Embryonic facial prominence (tissue), 1 donor: ENCODE data around the gene GPR160.
"Not testable (repeated sequence)": the region's sequence is repeated elsewhere in the genome, so short reads cannot be mapped to it uniquely, and the experiment has no call there.

Source experiments
- DNase-seq: peaks from one replicate; pipeline ENCODE4 v3.0.0-alpha.2; 2016; ENCODE audit errors: extremely low spot score

GPR160 gene

DNA sequence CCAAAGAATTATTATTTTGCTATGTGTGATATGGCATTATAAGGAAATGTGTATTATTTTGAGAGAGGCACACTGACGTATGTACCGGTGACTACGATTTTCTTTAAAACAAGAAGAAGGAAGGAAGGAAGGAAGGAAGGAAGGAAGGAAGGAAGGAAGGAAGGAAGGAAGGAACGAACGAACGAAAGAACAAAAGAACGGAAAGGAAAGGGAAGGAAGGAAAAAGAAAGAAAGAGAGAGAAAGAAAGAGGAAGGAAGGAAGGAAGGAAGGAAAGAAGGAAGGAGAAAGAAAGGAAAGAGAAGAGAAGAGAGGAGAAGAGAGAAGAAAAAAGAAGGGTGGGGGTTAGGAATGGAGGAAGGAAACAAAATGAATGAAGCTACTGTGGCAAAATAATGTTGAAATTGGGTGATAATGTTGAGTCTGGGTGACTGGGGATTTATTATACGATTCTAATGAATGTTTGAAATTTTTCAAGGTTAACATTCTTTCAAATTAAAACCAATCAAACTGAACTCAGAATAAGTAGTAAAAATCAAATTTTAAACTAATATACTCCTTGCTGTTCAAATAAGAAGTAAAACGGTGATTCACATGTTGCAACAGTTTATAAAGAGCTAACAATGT, 73.5 kb downstream of the GPR160 start:
- no peak for DNase-seq

DNA sequence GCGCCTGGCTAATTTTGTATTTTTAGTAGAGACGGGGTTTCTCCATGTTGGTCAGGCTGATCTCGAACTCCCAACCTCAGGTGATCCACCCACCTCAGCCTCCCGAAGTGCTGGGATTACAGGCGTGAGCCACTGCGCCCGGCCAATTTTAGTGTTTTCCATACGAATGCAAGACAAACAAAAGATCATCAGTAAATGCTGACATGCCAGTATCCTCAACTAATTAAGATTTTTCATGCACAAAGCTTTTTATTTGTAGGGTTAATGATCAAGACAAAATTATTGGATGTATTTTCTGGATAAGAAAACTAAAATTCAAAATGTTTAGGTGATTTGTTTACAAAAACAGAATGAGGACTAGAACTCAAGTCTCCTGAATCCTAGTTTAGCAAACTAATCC, 76.4 kb downstream of the GPR160 start:
- DNase-seq = not testable (repeated sequence)

DNA sequence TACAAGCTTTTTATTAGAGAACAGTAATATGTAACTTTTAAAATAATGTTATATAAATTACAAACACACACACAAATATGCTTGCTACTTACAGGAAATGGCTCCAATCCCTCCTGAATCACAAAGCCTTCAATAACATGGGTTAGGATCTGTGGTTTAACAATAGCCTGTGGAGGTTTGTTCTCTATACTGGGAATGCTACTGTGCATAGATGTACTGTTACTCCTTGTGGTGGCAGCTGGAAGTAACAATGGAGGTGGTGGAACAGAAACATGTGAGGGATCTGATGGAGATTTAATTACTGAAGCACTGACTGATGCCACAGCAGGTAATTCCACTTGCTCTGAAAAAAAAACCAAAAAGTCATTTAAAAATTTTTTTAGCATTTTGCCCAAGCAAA, 79.3 kb downstream of the GPR160 start:
- no peak for DNase-seq

GRCh38 chr3:170128259-170128976, 90.6 kb downstream of the GPR160 start:
- DNase-seq = no peak

- DNase-seq = no peak
Observed at GRCh38 chr3:170128977-170129431, 91.2 kb downstream of the GPR160 start.

DNA sequence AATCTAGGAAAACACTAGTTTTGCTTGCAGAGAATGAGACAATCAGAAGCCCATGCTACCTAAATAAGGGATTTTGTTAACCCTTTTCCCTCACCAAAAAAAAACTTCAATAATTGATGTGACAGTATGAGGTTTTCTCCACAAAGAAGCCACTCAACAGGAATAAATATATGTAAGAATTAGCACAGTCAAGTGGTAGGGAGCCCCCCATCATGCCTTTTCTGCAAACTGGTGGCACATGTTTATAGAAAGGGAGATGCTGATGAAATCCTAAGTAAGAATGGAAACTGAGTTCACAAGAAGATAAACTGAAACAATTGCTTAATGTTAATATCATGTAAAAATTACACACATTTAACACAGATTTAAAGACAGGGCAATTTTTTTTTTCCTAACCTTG, 92.7 kb downstream of the GPR160 start:
- no peak for DNase-seq

GRCh38 chr3:170132335-170132734, 94.5 kb downstream of the GPR160 start:
- no peak for DNase-seq
